ENCODE data around the gene VIPR2.

The VIPR2 gene

GRCh38 chr7:159191236-159191635, 46.6 kb upstream of the VIPR2 start:
- H3K9me3 ChIP-seq (ENCODE audit: insufficient read depth, low read depth, low read length), result peaks cover 16% of the 10 kb centered on the region
- no peak overlapping the region for H3K18ac ChIP-seq (ENCODE audit: low read length)
- H3K9ac ChIP-seq (ENCODE audit: low read length), result no peak overlapping the region
- no peaks in the 10 kb centered on the region for H3K36me3 ChIP-seq (ENCODE audit: control insufficient read depth in 1 of 2, insufficient read depth in 2 of 2, low read length in 2 of 2)
- H3K4me2 ChIP-seq (ENCODE audit: low read length), result no peak overlapping the region
- H2BK12ac ChIP-seq (ENCODE audit: low read length), result no peak overlapping the region
- DNase-seq, result no peak
- H2BK5ac ChIP-seq (ENCODE audit: low read depth, low read length, poor library complexity), result no peak overlapping the region
- no peaks in the 10 kb centered on the region for H3K79me2 ChIP-seq (ENCODE audit: control insufficient read depth, insufficient read depth, low read length, poor library complexity)
- H3K23ac ChIP-seq (ENCODE audit: low read length), result no peak overlapping the region
- H3K4me1 ChIP-seq (ENCODE audit: control insufficient read depth in 1 of 2, insufficient read depth in 2 of 2, low read length in 2 of 2), result no peaks in the 10 kb centered on the region
- no CpG with 5 or more reads among the region's 11 CpGs for WGBS (ENCODE audit: extremely low coverage, insufficient coverage, insufficient read length)
- H2AK5ac ChIP-seq (ENCODE audit: low read length), result no peak overlapping the region
- H4K8ac ChIP-seq (ENCODE audit: low read depth, low read length), result no peak overlapping the region
- H2BK120ac ChIP-seq (ENCODE audit: insufficient read depth, low read length, poor library complexity), result no peak overlapping the region
- H3K14ac ChIP-seq (ENCODE audit: low read length), result no peak overlapping the region
- no peak overlapping the region for H3K4ac ChIP-seq (ENCODE audit: low read depth, low read length)
- H2AFZ ChIP-seq (ENCODE audit: insufficient read depth, low read length, poor library complexity), result no peak overlapping the region
- H4K12ac ChIP-seq (ENCODE audit: low read depth, low read length), result no peak overlapping the region
- H4K91ac ChIP-seq (ENCODE audit: low read depth, low read length), result no peak overlapping the region
- H3K27me3 ChIP-seq (ENCODE audit: insufficient read depth, low read length), result no peaks in the 10 kb centered on the region
- no peak overlapping the region for H3K4me3 ChIP-seq (ENCODE audit: low read depth, low read length)
- H3K27ac ChIP-seq (ENCODE audit: low read depth, low read length), result no peak overlapping the region
- H3K79me1 ChIP-seq (ENCODE audit: low read length), result no peaks in the 10 kb centered on the region

- H3K36me3 ChIP-seq (ENCODE audit: control insufficient read depth in 1 of 2, insufficient read depth in 2 of 2, low read length in 2 of 2), result no peaks in the 10 kb centered on the region
- no peak overlapping the region for H2AFZ ChIP-seq (ENCODE audit: insufficient read depth, low read length, poor library complexity)
- H3K79me2 ChIP-seq (ENCODE audit: control insufficient read depth, insufficient read depth, low read length, poor library complexity), result no peaks in the 10 kb centered on the region
Measured at GRCh38 chr7:159188011-159188410, 43.3 kb upstream of the VIPR2 start.

GRCh38 chr7:159179241-159179640, 34.6 kb upstream of the VIPR2 start:
- no peak overlapping the region for H3K9ac ChIP-seq (ENCODE audit: low read length)
- WGBS (ENCODE audit: extremely low coverage, insufficient coverage, insufficient read length), result no CpG with 5 or more reads among the region's 6 CpGs
- H3K4me2 ChIP-seq (ENCODE audit: low read length), result no peak overlapping the region
- H3K23ac ChIP-seq (ENCODE audit: low read length), result no peak overlapping the region
- H2BK120ac ChIP-seq (ENCODE audit: insufficient read depth, low read length, poor library complexity), result no peak overlapping the region
- H3K9me3 ChIP-seq (ENCODE audit: insufficient read depth, low read depth, low read length), result peaks cover 13% of the 10 kb centered on the region
- no peaks in the 10 kb centered on the region for H3K27me3 ChIP-seq (ENCODE audit: insufficient read depth, low read length)
- no peak overlapping the region for H2AK5ac ChIP-seq (ENCODE audit: low read length)
- H3K27ac ChIP-seq (ENCODE audit: low read depth, low read length), result no peak overlapping the region
- H3K79me2 ChIP-seq (ENCODE audit: control insufficient read depth, insufficient read depth, low read length, poor library complexity), result no peaks in the 10 kb centered on the region
- H4K8ac ChIP-seq (ENCODE audit: low read depth, low read length), result no peak overlapping the region
- no peak overlapping the region for H3K18ac ChIP-seq (ENCODE audit: low read length)
- no peaks in the 10 kb centered on the region for H3K36me3 ChIP-seq (ENCODE audit: control insufficient read depth in 1 of 2, insufficient read depth in 2 of 2, low read length in 2 of 2)
- no peak overlapping the region for H2AFZ ChIP-seq (ENCODE audit: insufficient read depth, low read length, poor library complexity)
- H3K79me1 ChIP-seq (ENCODE audit: low read length), result no peaks in the 10 kb centered on the region
- no peak overlapping the region for H3K14ac ChIP-seq (ENCODE audit: low read length)
- H4K91ac ChIP-seq (ENCODE audit: low read depth, low read length), result no peak overlapping the region
- H2BK12ac ChIP-seq (ENCODE audit: low read length), result no peak overlapping the region
- no peak for DNase-seq
- H3K4ac ChIP-seq (ENCODE audit: low read depth, low read length), result no peak overlapping the region
- no peak overlapping the region for H4K12ac ChIP-seq (ENCODE audit: low read depth, low read length)
- H3K4me1 ChIP-seq (ENCODE audit: control insufficient read depth in 1 of 2, insufficient read depth in 2 of 2, low read length in 2 of 2), result no peaks in the 10 kb centered on the region
- no peak overlapping the region for H2BK5ac ChIP-seq (ENCODE audit: low read depth, low read length, poor library complexity)
- H3K4me3 ChIP-seq (ENCODE audit: low read depth, low read length), result no peak overlapping the region

More at GRCh38 chr7:159188011-159188410, 43.3 kb upstream of the VIPR2 start:
- no peak overlapping the region for H3K4me2 ChIP-seq (ENCODE audit: low read length)
- H3K27me3 ChIP-seq (ENCODE audit: insufficient read depth, low read length), result no peaks in the 10 kb centered on the region
- DNase-seq, result no peak
- no peak overlapping the region for H3K23ac ChIP-seq (ENCODE audit: low read length)
- H3K4ac ChIP-seq (ENCODE audit: low read depth, low read length), result no peak overlapping the region
- no peaks in the 10 kb centered on the region for H3K4me1 ChIP-seq (ENCODE audit: control insufficient read depth in 1 of 2, insufficient read depth in 2 of 2, low read length in 2 of 2)
- H3K79me1 ChIP-seq (ENCODE audit: low read length), result no peaks in the 10 kb centered on the region
- no peak overlapping the region for H3K27ac ChIP-seq (ENCODE audit: low read depth, low read length)
- no peak overlapping the region for H3K4me3 ChIP-seq (ENCODE audit: low read depth, low read length)
- H4K91ac ChIP-seq (ENCODE audit: low read depth, low read length), result no peak overlapping the region
- no peak overlapping the region for H3K18ac ChIP-seq (ENCODE audit: low read length)
- no peak overlapping the region for H3K14ac ChIP-seq (ENCODE audit: low read length)
- H2BK5ac ChIP-seq (ENCODE audit: low read depth, low read length, poor library complexity), result no peak overlapping the region
- H2BK120ac ChIP-seq (ENCODE audit: insufficient read depth, low read length, poor library complexity), result no peak overlapping the region
- peaks cover 13% of the 10 kb centered on the region for H3K9me3 ChIP-seq (ENCODE audit: insufficient read depth, low read depth, low read length)
- H4K8ac ChIP-seq (ENCODE audit: low read depth, low read length), result no peak overlapping the region
- H4K12ac ChIP-seq (ENCODE audit: low read depth, low read length), result no peak overlapping the region
- no peak overlapping the region for H2AK5ac ChIP-seq (ENCODE audit: low read length)
- no peak overlapping the region for H3K9ac ChIP-seq (ENCODE audit: low read length)
- no peak overlapping the region for H2BK12ac ChIP-seq (ENCODE audit: low read length)

GRCh38 chr7:159177284-159177953, 32.8 kb upstream of the VIPR2 start:
- Histone ChIP-seq H3K79me1 (ENCODE audit: low read length) (no peaks in the 10 kb centered on the region), H2BK120ac (ENCODE audit: insufficient read depth, low read length, poor library complexity) (no peak overlapping the region), H3K27me3 (ENCODE audit: insufficient read depth, low read length) (no peaks in the 10 kb centered on the region), H4K91ac (ENCODE audit: low read depth, low read length) (no peak overlapping the region), H4K8ac (ENCODE audit: low read depth, low read length) (no peak overlapping the region), H2BK5ac (ENCODE audit: low read depth, low read length, poor library complexity) (no peak overlapping the region), H3K4me3 (ENCODE audit: low read depth, low read length) (no peak overlapping the region), H3K9ac (ENCODE audit: low read length) (no peak overlapping the region), H2AFZ (ENCODE audit: insufficient read depth, low read length, poor library complexity) (no peak overlapping the region), H3K4me1 (ENCODE audit: control insufficient read depth in 1 of 2, insufficient read depth in 2 of 2, low read length in 2 of 2) (no peaks in the 10 kb centered on the region), H3K9me3 (ENCODE audit: insufficient read depth, low read depth, low read length) (peaks cover 15% of the 10 kb centered on the region), H3K18ac (ENCODE audit: low read length) (no peak overlapping the region), H4K12ac (ENCODE audit: low read depth, low read length) (no peak overlapping the region), H3K4me2 (ENCODE audit: low read length) (no peak overlapping the region), H3K23ac (ENCODE audit: low read length) (no peak overlapping the region), H3K36me3 (ENCODE audit: control insufficient read depth in 1 of 2, insufficient read depth in 2 of 2, low read length in 2 of 2) (no peaks in the 10 kb centered on the region), H2BK12ac (ENCODE audit: low read length) (no peak overlapping the region), H2AK5ac (ENCODE audit: low read length) (no peak overlapping the region), H3K79me2 (ENCODE audit: control insufficient read depth, insufficient read depth, low read length, poor library complexity) (no peaks in the 10 kb centered on the region), H3K27ac (ENCODE audit: low read depth, low read length) (no peak overlapping the region), H3K14ac (ENCODE audit: low read length) (no peak overlapping the region), H3K4ac (ENCODE audit: low read depth, low read length) (no peak overlapping the region)
- DNase-seq, result no peak
- WGBS (ENCODE audit: extremely low coverage, insufficient coverage, insufficient read length), result no CpG with 5 or more reads among the region's 3 CpGs

Data from trophoblast cell (in vitro differentiated cells and primary cell).